Measurements from ENCODE around the gene NKX6-2. TPM values are rescaled to one million over a fixed set of nuclear protein-coding genes. Genes with fewer than 3 reads are reported as not detected.

NKX6-2 gene
- total and polyA plus RNA-seq, 2 experiments from 2014 or later: 2.6 TPM; not detected in 1

DNA sequence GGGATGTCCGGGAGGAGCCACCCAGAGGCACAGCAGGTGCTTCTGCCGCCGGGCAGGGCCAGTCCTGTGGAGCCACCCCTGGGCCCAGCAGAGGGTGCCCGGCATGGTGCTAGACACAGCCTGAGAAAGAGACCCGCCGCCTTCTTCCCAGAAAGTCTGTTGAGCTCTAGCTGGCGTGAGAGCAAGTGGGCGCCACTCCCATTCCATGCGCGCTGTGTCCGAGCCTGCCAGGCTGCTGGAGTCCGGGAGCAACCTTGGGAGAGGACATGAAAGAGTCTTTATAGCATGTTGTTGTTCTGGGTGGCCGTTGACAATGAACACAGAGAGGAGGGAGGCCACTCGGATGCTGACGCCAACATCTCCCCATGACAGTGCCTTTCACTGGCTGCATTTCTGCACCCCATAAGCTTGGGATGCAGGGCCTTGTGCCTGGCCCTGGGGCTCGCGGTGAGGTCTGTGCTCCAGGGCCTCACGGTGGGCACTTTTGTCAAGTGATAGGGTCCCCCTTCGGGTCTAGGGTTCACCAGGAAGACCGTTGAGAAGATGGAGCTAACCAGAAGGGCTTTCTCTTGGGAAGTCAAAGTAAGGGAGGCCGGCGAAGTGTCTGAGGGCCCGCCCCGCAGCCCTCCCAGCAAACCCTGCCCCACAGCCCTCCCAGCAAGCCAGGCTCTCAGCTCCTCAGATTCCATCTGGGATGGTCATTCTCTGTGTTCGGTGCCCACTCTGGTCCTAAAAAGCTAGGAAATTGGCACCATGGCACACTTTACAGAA lies 47.3 kb downstream of the NKX6-2 start:
- no peaks in the 10 kb centered on the region for H3K9me2 ChIP-seq (ENCODE audit: insufficient read depth)
- H3K27me3 ChIP-seq (replicated peaks; ENCODE audit: insufficient read depth): no peaks in the 10 kb centered on the region
- no peaks in the 10 kb centered on the region for H4K20me1 ChIP-seq (ENCODE audit: insufficient read depth)
- 90 to 91% methylated on average over 24 to 25 of the region's 25 CpGs for WGBS, 2 experiments (ENCODE audit: low coverage in 1 of 2, low lambda C conversion rate in 2 of 2, missing lambda C conversion rate in 2 of 2)
- TF ChIP-seq EZH2phosphoT487 (IDR thresholded peaks at IDR 0.05; ENCODE audit: insufficient read depth, low read depth): no peak
- no peak for TF ChIP-seq EZH2 (IDR thresholded peaks at IDR 0.05; ENCODE audit: insufficient read depth, poor library complexity, severe bottlenecking)
- no peaks in the 10 kb centered on the region for H3K9me3 ChIP-seq (ENCODE audit: low read depth)
- no peak overlapping the region for H3K4me2 ChIP-seq (ENCODE audit: unreplicated experiment)
- no peaks in the 10 kb centered on the region for H3K79me2 ChIP-seq (ENCODE audit: insufficient read depth)
- H3K9ac ChIP-seq: no peak overlapping the region
- DNase-seq: no peak
- no peaks in the 10 kb centered on the region for H3F3A ChIP-seq (ENCODE audit: insufficient read depth)
- H3K4me3 ChIP-seq: no peak overlapping the region
- H3K36me3 ChIP-seq (ENCODE audit: low read depth): no peaks in the 10 kb centered on the region
- in situ Hi-C loops (cut with MboI): no loop called here
- H3K4me1 ChIP-seq (ENCODE audit: insufficient read depth): peaks cover under 1% of the 10 kb centered on the region; the same call in 1 of the 2 replicates
- H2AFZ ChIP-seq: no peak overlapping the region
- H3K27ac ChIP-seq: no peak overlapping the region

DNA sequence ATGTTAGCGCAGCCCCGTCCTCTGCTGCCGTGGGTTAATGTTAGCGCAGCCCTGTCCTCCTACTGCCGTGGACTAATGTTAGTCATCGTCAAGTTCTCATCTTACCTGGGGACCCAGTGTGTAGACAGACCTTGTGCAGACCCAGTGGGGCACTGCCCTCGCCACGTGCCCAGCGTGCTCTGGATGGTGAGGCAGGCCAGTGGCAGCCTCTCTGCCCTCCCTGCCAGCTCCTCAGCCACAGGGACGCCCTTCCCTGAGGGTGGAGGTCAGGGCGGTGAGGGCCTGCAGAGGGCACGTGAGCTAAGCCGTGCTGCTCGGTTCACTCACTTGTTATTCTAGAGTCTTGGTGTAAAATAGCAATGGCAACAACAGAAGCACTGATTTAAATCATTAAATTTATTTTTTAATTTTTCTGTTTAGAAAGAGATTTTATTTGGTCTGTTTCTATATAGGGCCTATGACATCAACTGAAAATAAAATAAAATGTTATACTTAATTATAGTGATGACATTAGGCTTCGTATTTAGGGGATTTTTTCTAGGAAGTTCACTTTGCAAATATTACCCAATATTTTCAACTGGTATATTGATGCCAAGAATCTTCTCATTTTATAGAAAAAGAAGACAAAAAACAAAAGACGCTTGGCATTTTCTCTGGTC lies 48.4 kb downstream of the NKX6-2 start:
- Histone ChIP-seq H3K4me2 (ENCODE audit: unreplicated experiment) (no peak overlapping the region), H3K9me2 (ENCODE audit: insufficient read depth) (no peaks in the 10 kb centered on the region), H3F3A (ENCODE audit: insufficient read depth) (no peaks in the 10 kb centered on the region), H3K4me3 (no peak overlapping the region), H2AFZ (no peak overlapping the region), H3K79me2 (ENCODE audit: insufficient read depth) (no peaks in the 10 kb centered on the region), H3K4me1 (ENCODE audit: insufficient read depth) (no peaks in the 10 kb centered on the region), H3K9me3 (ENCODE audit: low read depth) (no peaks in the 10 kb centered on the region), H3K9ac (no peak overlapping the region), H3K27me3 (replicated peaks; ENCODE audit: insufficient read depth) (no peaks in the 10 kb centered on the region), H3K27ac (no peak overlapping the region), H4K20me1 (ENCODE audit: insufficient read depth) (no peaks in the 10 kb centered on the region), H3K36me3 (ENCODE audit: low read depth) (no peaks in the 10 kb centered on the region)
- no peak for TF ChIP-seq EZH2phosphoT487 (IDR thresholded peaks at IDR 0.05; ENCODE audit: insufficient read depth, low read depth)
- no peak for TF ChIP-seq EZH2 (IDR thresholded peaks at IDR 0.05; ENCODE audit: insufficient read depth, poor library complexity, severe bottlenecking)
- WGBS, 2 experiments (ENCODE audit: low coverage in 1 of 2, low lambda C conversion rate in 2 of 2, missing lambda C conversion rate in 2 of 2): 87 to 89% methylated on average over 16 of the region's 16 CpGs
- no peak for DNase-seq
- in situ Hi-C loops (cut with MboI): no loop called here

DNA sequence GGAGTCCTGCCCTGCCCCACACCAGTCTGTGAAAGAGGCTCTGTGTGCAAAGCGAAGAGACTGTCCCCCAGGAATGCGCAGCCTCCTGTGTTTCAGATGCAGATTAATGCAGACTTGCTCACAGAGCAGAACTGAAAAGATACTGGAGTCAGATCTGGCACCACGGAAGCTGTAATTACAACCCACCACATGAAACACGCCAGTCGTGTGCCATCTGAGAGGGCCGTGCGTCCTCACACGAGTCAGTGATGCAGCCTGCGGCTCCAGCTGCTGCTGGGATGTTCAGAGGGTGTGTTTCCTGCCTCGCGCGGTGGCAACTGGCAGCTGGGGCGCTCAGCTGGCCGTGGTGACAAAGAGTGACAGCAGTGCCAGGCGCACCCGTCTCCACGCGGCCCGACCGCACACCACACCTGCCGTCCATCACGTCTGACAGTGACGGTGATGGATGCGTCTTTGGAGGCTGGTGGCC lies 50.0 kb downstream of the NKX6-2 start:
- Histone ChIP-seq H3K9me3 (ENCODE audit: low read depth) (no peaks in the 10 kb centered on the region), H3K9me2 (ENCODE audit: insufficient read depth) (no peaks in the 10 kb centered on the region), H3K79me2 (ENCODE audit: insufficient read depth) (no peaks in the 10 kb centered on the region), H3K36me3 (ENCODE audit: low read depth) (no peaks in the 10 kb centered on the region), H3K9ac (no peak overlapping the region), H3K4me3 (no peak overlapping the region), H3K27ac (no peak overlapping the region), H3K4me1 (ENCODE audit: insufficient read depth) (no peaks in the 10 kb centered on the region), H4K20me1 (ENCODE audit: insufficient read depth) (no peaks in the 10 kb centered on the region), H3K4me2 (ENCODE audit: unreplicated experiment) (no peak overlapping the region), H3F3A (ENCODE audit: insufficient read depth) (no peaks in the 10 kb centered on the region), H3K27me3 (replicated peaks; ENCODE audit: insufficient read depth) (no peaks in the 10 kb centered on the region), H2AFZ (no peak overlapping the region)
- in situ Hi-C loops (cut with MboI): no loop called here
- TF ChIP-seq EZH2phosphoT487 (IDR thresholded peaks at IDR 0.05; ENCODE audit: insufficient read depth, low read depth) (no peak), EZH2 (IDR thresholded peaks at IDR 0.05; ENCODE audit: insufficient read depth, poor library complexity, severe bottlenecking) (no peak)
- 92 to 93% methylated on average over 24 of the region's 24 CpGs for WGBS, 2 experiments (ENCODE audit: low coverage in 1 of 2, low lambda C conversion rate in 2 of 2, missing lambda C conversion rate in 2 of 2)
- DNase-seq: no peak

DNA sequence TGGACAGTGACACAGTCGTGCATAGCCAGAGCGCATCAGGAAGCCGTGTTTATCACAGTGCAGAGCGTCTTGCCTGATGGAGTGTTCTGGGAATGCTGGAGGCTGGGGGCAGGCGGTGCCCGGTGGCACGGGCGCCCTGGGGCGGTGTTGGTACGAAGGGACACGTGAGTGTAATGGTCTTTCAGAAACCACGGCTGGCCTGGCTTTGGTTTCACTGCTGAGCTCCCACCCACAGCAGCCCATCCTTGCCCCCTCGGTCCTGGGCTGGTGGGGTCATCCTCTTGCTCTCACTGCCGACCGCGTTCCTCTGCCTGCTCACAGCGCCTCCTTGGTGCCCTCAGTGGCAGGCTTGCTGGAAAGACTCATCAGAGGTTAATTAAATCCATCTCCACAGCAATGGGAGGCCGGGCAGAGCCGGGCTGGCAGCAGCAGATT lies 50.6 kb downstream of the NKX6-2 start:
- TF ChIP-seq EZH2 (IDR thresholded peaks at IDR 0.05; ENCODE audit: insufficient read depth, poor library complexity, severe bottlenecking): no peak
- TF ChIP-seq EZH2phosphoT487 (IDR thresholded peaks at IDR 0.05; ENCODE audit: insufficient read depth, low read depth): no peak
- Histone ChIP-seq H4K20me1 (ENCODE audit: insufficient read depth) (no peaks in the 10 kb centered on the region), H3K9ac (no peak overlapping the region), H3K4me1 (ENCODE audit: insufficient read depth) (no peaks in the 10 kb centered on the region), H3K27me3 (replicated peaks; ENCODE audit: insufficient read depth) (no peaks in the 10 kb centered on the region), H3K4me3 (no peak overlapping the region), H3K27ac (no peak overlapping the region), H3K4me2 (ENCODE audit: unreplicated experiment) (no peak overlapping the region), H2AFZ (no peak overlapping the region), H3K9me3 (ENCODE audit: low read depth) (no peaks in the 10 kb centered on the region), H3K79me2 (ENCODE audit: insufficient read depth) (no peaks in the 10 kb centered on the region), H3F3A (ENCODE audit: insufficient read depth) (no peaks in the 10 kb centered on the region), H3K9me2 (ENCODE audit: insufficient read depth) (no peaks in the 10 kb centered on the region), H3K36me3 (ENCODE audit: low read depth) (no peaks in the 10 kb centered on the region)
- DNase-seq: no peak
- WGBS, 2 experiments (ENCODE audit: low coverage in 1 of 2, low lambda C conversion rate in 2 of 2, missing lambda C conversion rate in 2 of 2): 82 to 85% methylated on average over 19 of the region's 19 CpGs
- in situ Hi-C loops (cut with MboI): no loop called here

Data from GM23248 (cell line).